CD14-positive monocyte (primary cell): Measurements from ENCODE around the gene FRAS1. TPM values are rescaled to one million over a fixed set of nuclear protein-coding genes. Genes with fewer than 3 reads are reported as not detected.

Experiments
- DNase-seq, 3 donors: peaks; one replicate each; pipeline ENCODE4 v3.0.0-alpha.2; 2011 to 2022
- H2AFZ ChIP-seq: 2 replicates; pipeline ENCODE4 v1.6.0; 2012; ENCODE audit warnings: mild to moderate bottlenecking, low read depth, low read length, inconsistent platforms; ENCODE audit not compliant: insufficient read depth, poor library complexity, severe bottlenecking
- H3K27ac ChIP-seq, 2 donors: 1 replicate in 1 of 2; 2 replicates in 1 of 2; pipeline ENCODE4 v1.5.1; 2012 to 2013; ENCODE audit warnings: low read length in 2 of 2, control low read depth in 1 of 2, inconsistent platforms in 1 of 2, low read depth in 1 of 2, mild to moderate bottlenecking in 1 of 2
- H3K27me3 ChIP-seq, 2 donors: one replicate each; pipeline versions ENCODE4 v1.6.0 to v1.6.1; 2011 to 2013; ENCODE audit warnings: low read length in 2 of 2; ENCODE audit not compliant: control insufficient read depth in 2 of 2, insufficient read depth in 2 of 2
- H3K36me3 ChIP-seq, 2 donors: replicated peaks in 1 of 2; 1 replicate in 1 of 2; 2 replicates in 1 of 2; pipeline versions ENCODE4 v1.5.1 to v1.6.1; 2012 to 2013; ENCODE audit warnings: low read length in 2 of 2, control low read depth in 1 of 2, inconsistent platforms in 1 of 2, mild to moderate bottlenecking in 1 of 2; ENCODE audit not compliant: insufficient read depth in 2 of 2, control insufficient read depth in 1 of 2
- H3K4me1 ChIP-seq, 2 donors: 1 replicate in 1 of 2; 2 replicates in 1 of 2; pipeline versions ENCODE4 v1.5.1 to v1.6.1; 2012 to 2013; ENCODE audit warnings: low read length in 2 of 2, control low read depth in 1 of 2, inconsistent platforms in 1 of 2, mild to moderate bottlenecking in 1 of 2, moderate library complexity in 1 of 2; ENCODE audit not compliant: insufficient read depth in 2 of 2, control insufficient read depth in 1 of 2
- H3K4me2 ChIP-seq: replicated peaks from 2 replicates; pipeline ENCODE3; 2012; ENCODE audit warnings: low read length, moderate library complexity, mild to moderate bottlenecking; ENCODE audit not compliant: poor library complexity, severe bottlenecking; ENCODE audit errors: extremely low read depth
- H3K4me3 ChIP-seq, 3 experiments: fragments of 200-600 bp in 1 of 3; sonication (generic) in 1 of 3; replicated peaks in 1 of 3; 1 replicate in 2 of 3; 2 replicates in 1 of 3; pipeline ENCODE4 v1.5.1; 2011 to 2013; ENCODE audit warnings: low read length in 3 of 3, mild to moderate bottlenecking in 3 of 3, control low read depth in 2 of 3, low read depth in 2 of 3, inconsistent platforms in 1 of 3, moderate library complexity in 1 of 3
- H3K79me2 ChIP-seq: 2 replicates; pipeline ENCODE4 v1.6.0; 2012; ENCODE audit warnings: mild to moderate bottlenecking, control low read depth, inconsistent platforms, low read length, moderate library complexity; ENCODE audit not compliant: insufficient read depth
- H3K9ac ChIP-seq: 2 replicates; pipeline ENCODE4 v1.6.0; 2017; ENCODE audit warnings: low read length, mild to moderate bottlenecking; ENCODE audit not compliant: insufficient read depth, poor library complexity, severe bottlenecking
- H3K9me3 ChIP-seq, 2 donors: replicated peaks in 1 of 2; 1 replicate in 1 of 2; 2 replicates in 1 of 2; pipeline versions ENCODE4 v1.5.1 to v1.6.1; 2012 to 2013; ENCODE audit warnings: low read length in 2 of 2, control low read depth in 1 of 2; ENCODE audit not compliant: control insufficient read depth in 1 of 2, insufficient read depth in 1 of 2
- H4K20me1 ChIP-seq: 2 replicates; pipeline ENCODE4 v1.6.0; 2012; ENCODE audit warnings: mild to moderate bottlenecking, low read length, control low read depth, moderate library complexity; ENCODE audit not compliant: insufficient read depth
- H3K27ac Mint-ChIP-seq, 7 donors: one replicate each; pipeline ENCODE4 v1.8.0; 2020; ENCODE audit warnings: mild to moderate bottlenecking in 7 of 7, mixed read lengths in 7 of 7, moderate library complexity in 6 of 7, inconsistent platforms in 2 of 7
- H3K27me3 Mint-ChIP-seq, 3 donors: one replicate each; pipeline ENCODE4 v1.8.0; 2021 to 2022; ENCODE audit warnings: low read depth in 3 of 3, mild to moderate bottlenecking in 3 of 3, mixed read lengths in 3 of 3, moderate library complexity in 3 of 3, inconsistent platforms in 1 of 3
- H3K36me3 Mint-ChIP-seq, 2 donors: one replicate each; pipeline ENCODE4 v1.8.0; 2020; ENCODE audit warnings: mixed read lengths in 2 of 2, inconsistent platforms in 1 of 2, mild to moderate bottlenecking in 1 of 2
- H3K4me1 Mint-ChIP-seq: one replicate; pipeline ENCODE4 v1.8.0; 2020; ENCODE audit warnings: mild to moderate bottlenecking, mixed read lengths
- H3K4me3 Mint-ChIP-seq, 2 donors: one replicate each; pipeline ENCODE4 v1.8.0; 2020; ENCODE audit warnings: mild to moderate bottlenecking in 2 of 2, mixed read lengths in 2 of 2, moderate library complexity in 1 of 2
- H3K9me3 Mint-ChIP-seq, 7 donors: one replicate each; pipeline ENCODE4 v1.8.0; 2020 to 2022; ENCODE audit warnings: mixed read lengths in 7 of 7, mild to moderate bottlenecking in 6 of 7, moderate library complexity in 6 of 7, inconsistent platforms in 2 of 7
- WGBS: methylation state at CpG from one replicate; pipeline ENCODE4 v1.1.5; 2013; ENCODE audit warnings: missing lambda C conversion rate; ENCODE audit not compliant: insufficient coverage; 5-methylcytosine and 5-hydroxymethylcytosine counted together
- intact Hi-C, 2 donors: fragments of 100-400 bp; cut with micrococcal nuclease; formaldehyde crosslinking; loops; one replicate each; pipeline versions ENCODE4 v1.15.0 to v1.15.1; 2023
- polyA plus RNA-seq, 3 donors: library from polyadenylated mRNA; depleted of rRNA in 1 of 3; unstranded in 2 of 3; stranded (reverse) in 1 of 3; fragments of 300-500 nt in 2 of 3; fragments of >200 nt in 1 of 3; fragmentation: Illumina TruSeq in 2 of 3; gene quantifications; 1 replicate in 2 of 3; 2 replicates in 1 of 3; pipeline ENCODE4 v1.2.3, GENCODE V29; 2012 to 2021
- TF ChIP-seq, protein P1 (sequence below): fragments of 200-600 bp; IDR thresholded peaks from one replicate; pipeline ENCODE4 v1.8.0; 2022; ENCODE audit warnings: antibody characterized with exemption, mild to moderate bottlenecking

FRAS1 gene
- polyA plus RNA-seq, 3 donors, result not detected

DNA sequence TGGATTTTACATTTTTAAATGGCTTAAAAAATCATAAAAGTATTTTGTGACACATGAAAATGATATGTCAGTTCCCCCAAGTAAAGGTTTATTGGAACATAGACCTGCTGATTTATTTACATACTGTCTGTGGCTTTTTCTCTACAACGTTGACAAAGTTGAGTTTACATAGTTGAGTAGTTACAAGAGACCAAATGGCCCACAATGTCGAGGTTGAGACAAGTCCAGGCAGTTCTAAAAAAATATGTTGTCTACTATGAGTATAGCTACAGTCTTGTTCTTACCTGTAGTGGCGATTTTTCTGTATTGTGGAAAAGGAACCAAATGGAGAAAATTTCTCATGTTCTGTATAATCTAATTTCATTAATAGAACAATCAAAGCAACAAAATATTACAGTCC is 163.2 kb downstream of the FRAS1 start:
- H3K9ac ChIP-seq, result no peak overlapping the region
- no peaks in the 10 kb centered on the region for H3K79me2 ChIP-seq
- Mint-ChIP-seq H3K9me3 (peaks cover 0 to 3% (median 0%) of the 10 kb centered on the region in 7 donors), H3K27ac (no peak overlapping the region), H3K27me3 (peaks cover 0 to 2% (median 0%) of the 10 kb centered on the region in 3 donors), H3K36me3 (no peaks in the 10 kb centered on the region), H3K4me1 (no peaks in the 10 kb centered on the region), H3K4me3 (no peak overlapping the region)
- TF ChIP-seq, protein P1, sequence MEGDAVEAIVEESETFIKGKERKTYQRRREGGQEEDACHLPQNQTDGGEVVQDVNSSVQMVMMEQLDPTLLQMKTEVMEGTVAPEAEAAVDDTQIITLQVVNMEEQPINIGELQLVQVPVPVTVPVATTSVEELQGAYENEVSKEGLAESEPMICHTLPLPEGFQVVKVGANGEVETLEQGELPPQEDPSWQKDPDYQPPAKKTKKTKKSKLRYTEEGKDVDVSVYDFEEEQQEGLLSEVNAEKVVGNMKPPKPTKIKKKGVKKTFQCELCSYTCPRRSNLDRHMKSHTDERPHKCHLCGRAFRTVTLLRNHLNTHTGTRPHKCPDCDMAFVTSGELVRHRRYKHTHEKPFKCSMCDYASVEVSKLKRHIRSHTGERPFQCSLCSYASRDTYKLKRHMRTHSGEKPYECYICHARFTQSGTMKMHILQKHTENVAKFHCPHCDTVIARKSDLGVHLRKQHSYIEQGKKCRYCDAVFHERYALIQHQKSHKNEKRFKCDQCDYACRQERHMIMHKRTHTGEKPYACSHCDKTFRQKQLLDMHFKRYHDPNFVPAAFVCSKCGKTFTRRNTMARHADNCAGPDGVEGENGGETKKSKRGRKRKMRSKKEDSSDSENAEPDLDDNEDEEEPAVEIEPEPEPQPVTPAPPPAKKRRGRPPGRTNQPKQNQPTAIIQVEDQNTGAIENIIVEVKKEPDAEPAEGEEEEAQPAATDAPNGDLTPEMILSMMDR, result no peak
- H3K4me2 ChIP-seq, result no peak overlapping the region
- H3K27me3 ChIP-seq, result no peaks in the 10 kb centered on the region
- H2AFZ ChIP-seq, result no peak overlapping the region
- WGBS, result 100% methylated on average over 1 of the region's 3 CpGs
- H3K9me3 ChIP-seq, result no peaks in the 10 kb centered on the region
- no peak overlapping the region for H3K27ac ChIP-seq
- intact Hi-C loops, result no loop called here
- no peak for DNase-seq
- no peaks in the 10 kb centered on the region for H4K20me1 ChIP-seq
- no peaks in the 10 kb centered on the region for H3K36me3 ChIP-seq
- no peaks in the 10 kb centered on the region for H3K4me1 ChIP-seq
- no peak overlapping the region for H3K4me3 ChIP-seq

DNA sequence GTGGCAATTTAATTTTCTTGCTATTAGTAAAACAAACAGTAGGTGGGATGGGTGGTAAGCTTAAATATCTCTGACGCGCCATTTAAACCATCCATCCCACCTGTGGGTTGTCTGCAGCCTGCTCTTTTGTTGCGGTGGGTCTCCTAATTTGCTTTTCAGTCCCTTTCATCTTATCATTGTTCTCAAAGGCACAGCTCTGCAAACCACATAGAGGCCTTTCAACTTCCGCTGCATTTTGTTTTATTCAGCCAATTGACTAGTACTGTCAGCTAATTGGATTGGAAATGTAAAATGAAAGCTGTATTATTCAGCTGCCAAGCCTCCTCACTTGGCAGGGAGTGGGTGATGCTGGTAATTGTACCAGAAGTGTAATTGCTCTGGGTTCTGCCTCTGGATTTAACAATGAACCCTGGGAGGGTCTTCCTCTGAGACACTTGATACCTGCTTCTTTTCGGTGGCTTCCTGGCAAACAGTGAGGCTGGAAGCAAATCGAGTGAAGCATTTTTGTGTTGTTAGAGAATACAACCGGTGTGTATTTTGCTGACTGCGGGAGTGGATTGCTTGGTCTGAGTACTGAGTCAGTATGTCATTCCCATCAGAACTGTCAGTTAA is 165.6 kb downstream of the FRAS1 start:
- H3K9me3 Mint-ChIP-seq, result peaks cover 0 to 6% (median 4%) of the 10 kb centered on the region in 7 donors
- intact Hi-C loops, result no loop called here
- WGBS, result 78% methylated on average over 2 of the region's 8 CpGs
- Histone ChIP-seq H3K4me1 (no peaks in the 10 kb centered on the region), H3K27ac (no peak overlapping the region), H3K36me3 (no peaks in the 10 kb centered on the region), H3K9me3 (no peaks in the 10 kb centered on the region), H3K79me2 (no peaks in the 10 kb centered on the region), H2AFZ (no peak overlapping the region), H4K20me1 (no peaks in the 10 kb centered on the region), H3K9ac (no peak overlapping the region), H3K4me2 (no peak overlapping the region), H3K27me3 (no peaks in the 10 kb centered on the region), H3K4me3 (no peak overlapping the region)
- no peaks in the 10 kb centered on the region for H3K4me1 Mint-ChIP-seq
- H3K36me3 Mint-ChIP-seq, result no peaks in the 10 kb centered on the region
- TF ChIP-seq, protein P1, result no peak
- peaks cover 0 to 1% (median 1%) of the 10 kb centered on the region in 3 donors for H3K27me3 Mint-ChIP-seq
- no peak overlapping the region for H3K4me3 Mint-ChIP-seq
- peak overlapping the region in 1 of 7 donors; percentile 43 for H3K27ac Mint-ChIP-seq
- no peak for DNase-seq
